ES-I3 (cell line): Measurements from ENCODE around the gene HBE1.

Source experiments
- H3K36me3 ChIP-seq: 2 replicates; pipeline ENCODE4 v1.6.1; 2013; ENCODE audit warnings: mild to moderate bottlenecking, low read length, control low read depth, moderate library complexity; ENCODE audit not compliant: insufficient read depth
- H3K4me1 ChIP-seq: 2 replicates; pipeline ENCODE4 v1.6.1; 2013; ENCODE audit warnings: mild to moderate bottlenecking, control low read depth, low read length; ENCODE audit not compliant: insufficient read depth
- H3K9ac ChIP-seq: 2 replicates; pipeline ENCODE4 v1.6.1; 2013; ENCODE audit warnings: low read depth, mild to moderate bottlenecking, low read length, moderate library complexity
- H3K9me3 ChIP-seq: 2 replicates; pipeline ENCODE4 v1.6.1; 2013; ENCODE audit warnings: mild to moderate bottlenecking, low read length, moderate library complexity; ENCODE audit not compliant: control insufficient read depth, insufficient read depth

The HBE1 gene

DNA sequence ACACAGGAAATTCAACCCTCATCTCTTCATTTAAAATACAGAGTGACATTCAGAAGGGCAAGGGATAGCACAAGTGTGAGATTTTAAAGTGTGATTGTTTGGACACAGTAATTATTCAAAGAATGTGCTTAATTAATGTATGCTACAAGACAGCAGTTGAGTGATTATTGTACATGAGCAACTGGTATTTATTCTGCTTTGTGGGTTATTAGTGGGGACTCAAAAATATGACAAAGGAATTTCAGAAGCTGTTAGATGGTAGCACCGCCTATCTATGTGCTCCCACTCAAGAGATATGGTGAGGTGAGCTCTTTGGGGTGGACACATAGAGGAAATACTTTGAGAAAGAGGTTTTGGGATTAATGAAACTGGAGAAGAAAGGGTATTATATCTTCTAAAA, 29.7 kb downstream of the HBE1 start:
- H3K36me3 ChIP-seq, result no peaks in the 10 kb centered on the region
- no peaks in the 10 kb centered on the region for H3K9me3 ChIP-seq
- H3K9ac ChIP-seq, result no peak overlapping the region
- no peaks in the 10 kb centered on the region for H3K4me1 ChIP-seq

DNA sequence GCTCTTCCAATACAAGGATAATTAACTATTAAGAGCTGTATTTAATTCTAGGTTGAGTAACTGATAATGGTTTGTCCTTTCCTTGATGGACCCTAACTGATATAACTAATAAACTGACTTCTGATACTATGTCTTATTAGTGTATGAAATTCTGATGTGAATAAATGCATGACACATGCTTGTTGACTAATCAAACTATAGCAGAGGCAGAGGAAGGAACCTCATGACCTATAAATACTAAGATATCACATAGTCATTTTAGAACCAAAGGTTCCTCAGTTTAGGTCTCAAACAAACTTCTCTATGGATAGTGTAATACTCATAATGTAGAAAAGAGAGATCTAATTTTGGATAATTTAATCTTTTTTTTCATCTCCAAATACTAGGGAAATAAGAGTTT, 30.7 kb downstream of the HBE1 start:
- no peaks in the 10 kb centered on the region for H3K9me3 ChIP-seq
- H3K36me3 ChIP-seq, result no peaks in the 10 kb centered on the region
- H3K9ac ChIP-seq, result no peak overlapping the region
- H3K4me1 ChIP-seq, result no peaks in the 10 kb centered on the region

DNA sequence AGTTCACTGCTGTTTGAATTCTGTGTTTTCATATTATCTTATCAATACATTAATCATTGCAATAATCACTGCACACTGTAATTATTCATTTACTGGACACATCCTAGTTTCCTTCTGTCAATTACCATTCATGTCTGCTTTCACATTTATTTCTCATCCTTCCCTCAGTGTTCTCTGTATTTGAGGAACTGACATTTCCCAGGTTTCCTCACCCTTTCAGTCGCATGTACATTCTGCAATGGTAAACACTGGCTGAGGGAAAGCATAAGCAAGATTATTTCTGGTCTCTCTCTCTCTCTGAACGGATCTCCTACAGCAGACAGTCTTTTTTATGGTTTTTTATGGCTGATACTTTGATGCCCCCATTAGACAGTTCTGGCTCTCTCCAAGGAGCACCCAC, 31.3 kb downstream of the HBE1 start:
- Histone ChIP-seq H3K9ac (no peak overlapping the region), H3K9me3 (no peaks in the 10 kb centered on the region), H3K36me3 (no peaks in the 10 kb centered on the region), H3K4me1 (no peaks in the 10 kb centered on the region)

DNA sequence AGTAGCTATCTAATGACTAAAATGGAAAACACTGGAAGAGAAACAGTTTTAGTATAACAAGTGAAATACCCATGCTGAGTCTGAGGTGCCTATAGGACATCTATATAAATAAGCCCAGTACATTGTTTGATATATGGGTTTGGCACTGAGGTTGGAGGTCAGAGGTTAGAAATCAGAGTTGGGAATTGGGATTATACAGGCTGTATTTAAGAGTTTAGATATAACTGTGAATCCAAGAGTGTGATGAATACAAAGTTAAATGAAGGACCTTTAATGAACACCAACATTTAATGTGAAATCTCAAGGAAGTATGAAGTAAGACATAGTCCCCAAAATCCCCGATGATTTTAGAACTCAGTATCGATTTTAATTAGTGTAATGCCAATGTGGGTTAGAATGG, 32.3 kb downstream of the HBE1 start:
- no peaks in the 10 kb centered on the region for H3K36me3 ChIP-seq
- H3K9ac ChIP-seq, result no peak overlapping the region
- no peaks in the 10 kb centered on the region for H3K9me3 ChIP-seq
- no peaks in the 10 kb centered on the region for H3K4me1 ChIP-seq

DNA sequence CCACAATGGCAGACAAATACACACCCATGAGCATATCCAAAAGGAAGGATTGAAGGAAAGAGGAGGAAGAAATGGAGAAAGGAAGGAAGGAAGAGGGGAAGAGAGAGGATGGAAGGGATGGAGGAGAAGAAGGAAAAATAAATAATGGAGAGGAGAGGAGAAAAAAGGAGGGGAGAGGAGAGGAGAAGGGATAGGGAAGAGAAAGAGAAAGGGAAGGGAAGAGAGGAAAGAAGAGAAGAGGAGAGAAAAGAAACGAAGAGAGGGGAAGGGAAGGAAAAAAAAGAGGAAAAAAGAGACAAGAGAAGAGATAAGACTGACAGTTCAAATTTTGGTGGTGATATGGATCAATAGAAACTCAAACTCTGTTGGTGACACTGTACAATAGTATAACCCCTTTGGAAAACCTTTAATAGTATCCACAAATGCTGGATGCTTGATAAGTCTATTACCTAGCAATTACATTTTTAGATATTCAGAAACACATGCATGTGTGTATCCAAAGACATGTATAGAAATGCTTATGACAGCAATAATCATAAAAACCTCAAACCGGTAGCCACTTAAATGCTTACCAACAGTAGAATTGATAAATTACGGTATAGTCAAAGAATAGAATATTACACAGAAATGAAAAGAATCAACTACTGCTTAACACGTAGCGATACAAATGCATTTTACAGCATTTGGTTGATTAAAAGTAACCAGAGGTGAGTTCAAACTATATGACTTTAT, 34.2 kb downstream of the HBE1 start:
- H3K9me3 ChIP-seq, result no peaks in the 10 kb centered on the region
- no peak overlapping the region for H3K9ac ChIP-seq
- H3K4me1 ChIP-seq, result no peaks in the 10 kb centered on the region
- no peaks in the 10 kb centered on the region for H3K36me3 ChIP-seq

DNA sequence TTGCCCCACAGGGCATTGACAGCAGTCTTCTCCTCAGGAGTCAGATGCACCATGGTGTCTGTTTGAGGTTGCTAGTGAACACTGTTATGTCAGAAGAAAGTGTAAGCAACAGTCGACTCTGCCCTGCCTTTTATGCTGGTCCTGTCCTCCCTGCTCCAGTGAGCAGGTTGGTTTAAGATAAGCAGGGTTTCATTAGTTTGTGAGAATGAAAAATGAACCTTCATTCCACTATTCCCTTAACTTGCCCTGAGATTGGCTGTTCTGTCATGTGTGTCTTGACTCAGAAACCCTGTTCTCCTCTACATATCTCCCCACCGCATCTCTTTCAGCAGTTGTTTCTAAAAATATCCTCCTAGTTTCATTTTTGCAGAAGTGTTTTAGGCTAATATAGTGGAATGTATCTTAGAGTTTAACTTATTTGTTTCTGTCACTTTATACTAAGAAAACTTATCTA, 35.3 kb downstream of the HBE1 start, which contains the start of gene HBD:
Gene HBD (minus strand): TSS at position 103 of the 454 bp plus-strand sequence. CDS start 50 bp downstream, at position 53.
- Histone ChIP-seq H3K4me1 (no peaks in the 10 kb centered on the region), H3K9me3 (no peaks in the 10 kb centered on the region), H3K9ac (no peak within 1 kb of the TSS), H3K36me3 (no peaks in the 10 kb centered on the region)

DNA sequence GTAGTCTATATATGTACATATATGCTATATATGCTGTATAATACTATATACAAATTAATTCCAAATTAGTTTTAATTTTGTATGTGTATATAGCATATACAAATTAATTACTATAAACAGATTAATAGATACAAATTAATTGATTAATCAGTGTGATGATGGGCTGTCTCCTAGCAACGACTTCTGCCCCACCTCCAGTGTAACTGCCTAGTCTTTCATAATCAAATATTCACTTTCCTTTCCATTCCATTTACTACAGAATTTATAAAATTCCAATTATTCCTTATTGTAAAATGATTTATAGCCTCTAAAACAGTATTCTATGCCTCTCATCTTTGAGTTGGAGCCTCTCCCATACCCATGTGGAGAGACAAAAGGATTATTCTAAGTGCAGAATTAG, 36.4 kb downstream of the HBE1 start:
- Histone ChIP-seq H3K36me3 (no peaks in the 10 kb centered on the region), H3K9ac (no peak overlapping the region), H3K4me1 (no peaks in the 10 kb centered on the region), H3K9me3 (no peaks in the 10 kb centered on the region)

DNA sequence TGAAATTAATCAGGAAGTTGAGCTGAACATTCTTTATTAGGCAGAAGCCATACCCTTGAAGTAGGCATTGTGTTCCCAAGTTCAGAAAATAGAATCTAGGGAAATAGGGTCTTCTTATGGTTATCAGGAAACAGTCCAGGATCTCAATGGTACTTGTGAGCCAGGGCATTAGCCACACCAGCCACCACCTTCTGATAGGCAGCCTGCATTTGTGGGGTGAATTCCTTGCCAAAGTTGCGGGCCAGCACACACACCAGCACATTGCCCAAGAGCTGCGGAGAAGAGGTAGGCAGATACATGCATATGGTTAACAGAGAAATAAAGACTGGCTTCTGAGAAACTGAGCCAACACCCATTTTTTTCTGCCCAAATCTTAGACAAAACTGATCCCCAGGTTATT, 36.9 kb downstream of the HBE1 start:
- Histone ChIP-seq H3K4me1 (no peaks in the 10 kb centered on the region), H3K36me3 (no peaks in the 10 kb centered on the region), H3K9me3 (no peaks in the 10 kb centered on the region), H3K9ac (no peak overlapping the region)

DNA sequence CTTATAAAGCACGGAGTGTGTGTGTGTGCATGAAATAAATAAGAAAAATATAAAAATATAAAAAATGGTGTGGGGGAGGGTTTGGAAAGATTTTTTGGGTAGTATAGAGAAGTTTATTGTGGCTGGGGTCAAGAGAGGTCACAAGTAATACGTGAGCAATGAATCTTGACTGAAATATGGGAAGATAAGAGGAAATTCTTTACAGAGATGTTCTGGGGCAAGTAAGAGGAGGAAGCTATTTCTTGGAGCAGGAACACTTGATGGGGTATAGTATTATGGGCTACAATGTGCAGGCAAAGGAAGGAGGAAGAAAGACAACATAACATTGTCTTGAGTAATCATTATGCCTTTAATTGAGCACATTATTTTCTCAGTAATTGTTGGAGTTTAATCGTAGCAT, 37.6 kb downstream of the HBE1 start:
- no peaks in the 10 kb centered on the region for H3K9me3 ChIP-seq
- H3K9ac ChIP-seq, result no peak overlapping the region
- no peaks in the 10 kb centered on the region for H3K36me3 ChIP-seq
- no peaks in the 10 kb centered on the region for H3K4me1 ChIP-seq

DNA sequence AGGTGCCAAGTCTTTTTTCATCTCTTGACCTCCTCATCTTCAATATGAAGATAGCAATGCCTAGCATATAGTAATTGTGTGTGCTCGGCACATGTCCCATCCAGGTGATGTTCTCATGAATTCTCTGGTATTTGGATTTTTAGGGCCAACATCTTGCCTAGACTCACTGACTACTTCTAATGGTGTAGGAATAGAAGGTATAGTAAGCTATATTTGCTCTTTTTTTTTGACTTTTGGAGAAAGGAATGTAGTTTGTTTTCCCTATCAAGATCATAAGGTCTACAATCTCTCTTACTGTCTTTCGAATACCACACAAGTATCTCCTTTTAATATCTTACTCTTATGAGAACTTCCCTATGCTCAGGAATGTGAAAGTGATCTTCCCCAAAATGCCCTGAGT, 38.6 kb downstream of the HBE1 start:
- no peak overlapping the region for H3K9ac ChIP-seq
- no peaks in the 10 kb centered on the region for H3K9me3 ChIP-seq
- H3K36me3 ChIP-seq, result no peaks in the 10 kb centered on the region
- no peaks in the 10 kb centered on the region for H3K4me1 ChIP-seq

DNA sequence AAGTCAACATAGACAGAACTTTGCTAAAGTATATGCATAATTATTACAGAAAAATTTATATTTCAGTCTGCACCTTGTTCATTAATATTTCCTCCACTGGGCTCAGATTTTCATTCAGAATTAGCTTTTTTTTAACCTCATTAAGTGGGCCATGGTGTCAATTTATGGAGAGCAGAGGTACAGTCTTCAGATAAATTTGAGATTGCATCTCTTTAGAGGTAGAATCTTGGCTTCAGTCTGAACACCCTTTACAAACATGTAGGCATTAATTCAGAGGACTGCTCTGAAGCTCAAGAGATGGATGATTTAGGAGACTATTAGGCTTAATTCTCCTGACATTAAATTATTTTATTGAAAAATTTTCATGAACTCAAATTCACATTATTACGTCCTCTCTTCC, 39.5 kb downstream of the HBE1 start:
- no peaks in the 10 kb centered on the region for H3K36me3 ChIP-seq
- H3K9ac ChIP-seq, result no peak overlapping the region
- no peaks in the 10 kb centered on the region for H3K9me3 ChIP-seq
- H3K4me1 ChIP-seq, result no peaks in the 10 kb centered on the region

DNA sequence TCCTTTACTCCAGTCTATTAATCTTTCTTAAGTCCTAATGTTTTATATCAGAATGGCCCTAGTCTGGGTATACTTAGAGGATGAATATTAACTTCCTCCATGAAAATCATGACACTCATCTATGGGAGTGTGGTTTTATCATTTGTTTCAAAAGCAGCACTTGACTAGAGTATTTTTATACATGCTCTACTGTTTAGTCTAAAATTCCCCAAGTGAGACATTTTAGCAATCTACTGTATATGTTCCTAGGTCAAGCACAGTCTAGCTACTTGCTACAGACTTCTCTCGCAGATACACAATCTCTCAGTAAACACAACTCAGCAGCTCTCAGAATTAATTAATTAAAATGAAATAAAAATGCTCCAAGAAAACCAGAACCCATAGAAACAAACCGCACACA, 39.9 kb downstream of the HBE1 start:
- H3K9me3 ChIP-seq, result no peaks in the 10 kb centered on the region
- H3K36me3 ChIP-seq, result no peaks in the 10 kb centered on the region
- H3K4me1 ChIP-seq, result no peaks in the 10 kb centered on the region
- H3K9ac ChIP-seq, result no peak overlapping the region

DNA sequence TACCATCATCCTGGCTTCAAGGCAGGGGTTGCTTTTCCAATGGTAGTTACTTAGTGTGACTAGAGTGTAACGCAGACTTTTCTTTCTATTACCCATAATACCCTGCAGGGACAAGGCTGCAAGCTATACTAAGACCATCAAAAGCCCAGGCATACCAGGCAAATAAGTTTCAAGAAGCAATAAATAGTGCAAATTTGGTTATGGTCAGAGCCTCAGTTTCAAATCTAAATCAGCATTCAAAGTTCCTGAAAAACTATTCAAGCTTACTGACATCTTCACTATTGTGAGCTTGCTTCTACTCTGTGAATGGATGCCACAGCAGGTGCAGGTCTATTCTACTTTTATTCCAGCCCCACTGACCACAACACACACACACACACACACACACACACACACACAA, 40.4 kb downstream of the HBE1 start:
- Histone ChIP-seq H3K4me1 (no peaks in the 10 kb centered on the region), H3K9ac (no peak overlapping the region), H3K9me3 (no peaks in the 10 kb centered on the region)

DNA sequence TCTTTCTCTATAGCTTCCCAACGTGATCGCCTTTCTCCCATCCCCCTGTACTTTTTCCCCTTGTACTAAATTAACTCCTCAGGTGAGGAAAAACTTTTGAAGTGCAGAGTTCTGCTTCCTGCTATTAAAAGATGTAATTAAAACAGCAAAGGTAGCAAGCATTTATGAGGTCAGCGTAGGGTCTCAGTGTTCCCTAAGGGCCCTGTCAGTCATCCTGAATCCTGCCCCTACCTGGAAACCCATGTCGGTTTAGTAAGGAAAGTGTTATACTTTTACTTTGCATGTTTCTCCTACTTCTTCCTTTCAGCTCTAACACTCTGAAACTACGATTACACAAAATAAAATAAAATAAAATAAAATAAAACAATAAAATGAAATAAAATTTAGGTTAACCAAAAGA, 41.6 kb downstream of the HBE1 start:
- no peaks in the 10 kb centered on the region for H3K9me3 ChIP-seq
- no peaks in the 10 kb centered on the region for H3K36me3 ChIP-seq
- H3K4me1 ChIP-seq, result no peaks in the 10 kb centered on the region
- no peak overlapping the region for H3K9ac ChIP-seq

More for the DNA sequence above, 40.4 kb downstream of the HBE1 start:
- H3K36me3 ChIP-seq, result no peaks in the 10 kb centered on the region

DNA sequence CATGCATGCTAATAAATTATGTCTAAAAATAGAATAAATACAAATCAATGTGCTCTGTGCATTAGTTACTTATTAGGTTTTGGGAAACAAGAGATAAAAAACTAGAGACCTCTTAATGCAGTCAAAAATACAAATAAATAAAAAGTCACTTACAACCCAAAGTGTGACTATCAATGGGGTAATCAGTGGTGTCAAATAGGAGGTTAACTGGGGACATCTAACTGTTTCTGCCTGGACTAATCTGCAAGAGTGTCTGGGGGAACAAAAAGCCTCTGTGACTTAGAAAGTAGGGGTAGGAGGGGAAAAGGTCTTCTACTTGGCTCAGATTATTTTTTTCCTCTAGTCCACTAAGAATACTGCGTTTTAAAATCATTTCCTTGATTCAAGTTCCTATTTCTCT, 42.1 kb downstream of the HBE1 start:
- Histone ChIP-seq H3K36me3 (no peaks in the 10 kb centered on the region), H3K9ac (no peak overlapping the region), H3K9me3 (no peaks in the 10 kb centered on the region), H3K4me1 (no peaks in the 10 kb centered on the region)
